ENCODE results near the gene BGLAP.

BGLAP gene

GRCh38 chr1:156289857-156290256 lies 47.9 kb downstream of the BGLAP start:
- DNase-seq (ENCODE audit: low read depth in 1 of 2, low spot score in 1 of 2) = no peak

DNA sequence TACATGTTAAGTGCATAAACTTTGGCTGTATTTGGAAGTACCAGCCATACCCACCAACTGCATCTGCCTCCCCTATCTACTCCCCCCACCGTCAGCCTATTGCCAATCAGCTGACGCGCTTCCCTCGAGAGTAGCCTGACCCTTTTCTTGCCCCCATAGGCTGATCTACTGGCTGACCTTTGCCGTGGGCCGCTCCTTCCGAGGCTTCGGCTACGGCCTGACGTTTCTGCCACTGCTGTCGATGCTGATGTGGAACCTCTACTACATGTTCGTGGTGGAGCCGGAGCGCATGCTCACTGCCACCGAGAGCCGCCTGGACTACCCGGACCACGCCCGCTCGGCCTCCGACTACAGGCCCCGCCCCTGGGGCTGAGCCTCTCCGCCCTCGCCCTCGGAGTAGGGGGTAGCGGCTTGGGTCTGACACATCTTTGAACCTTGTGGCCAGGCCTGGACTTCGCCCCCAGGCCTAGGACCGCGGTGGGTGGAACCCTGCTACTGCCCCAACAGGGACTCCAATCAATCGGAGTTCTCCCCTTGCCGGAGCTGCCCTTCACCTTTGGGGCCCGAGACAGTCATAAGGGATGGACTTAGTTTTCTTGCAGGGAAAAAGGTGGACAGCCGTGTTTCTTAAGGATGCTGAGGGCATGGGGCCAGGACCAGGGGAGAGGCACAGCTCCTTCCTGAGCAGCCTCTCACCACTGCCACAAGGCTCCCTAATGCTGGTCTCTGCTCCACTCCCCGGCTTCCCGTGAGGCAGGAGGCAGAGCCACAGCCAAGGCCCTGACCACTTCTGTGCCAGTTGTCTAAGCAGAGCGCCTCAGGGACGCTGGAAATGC lies 49.5 kb downstream of the BGLAP start:
- DNase-seq (ENCODE audit: low read depth in 1 of 2, low spot score in 1 of 2) = no peak

Data from activated CD4-positive, alpha-beta T cell treated with anti-CD3 and anti-CD28 coated beads, Interleukin-2, amount 50 U/mL, for 24 hours (primary cell).